ENCODE data around the gene NCOR1. TPM values are rescaled to one million over a fixed set of nuclear protein-coding genes. Genes with fewer than 3 reads are reported as not detected.

The NCOR1 gene
- total and polyA plus RNA-seq, 2 experiments from 2014 or later = 102 to 132 TPM

GRCh38 chr17:16120937-16121336 is 94.4 kb downstream of the NCOR1 start:
- Histone ChIP-seq H3K9me2 (ENCODE audit: insufficient read depth) (no peaks in the 10 kb centered on the region), H4K20me1 (replicated peaks; ENCODE audit: insufficient read depth) (no peaks in the 10 kb centered on the region), H3K79me2 (replicated peaks; ENCODE audit: insufficient read depth) (no peaks in the 10 kb centered on the region), H3F3A (replicated peaks; ENCODE audit: low read depth) (no peaks in the 10 kb centered on the region), H3K4me1 (ENCODE audit: insufficient read depth) (no peaks in the 10 kb centered on the region), H3K27ac (ENCODE audit: low read depth) (no peak overlapping the region), H3K27me3 (ENCODE audit: insufficient read depth) (no peaks in the 10 kb centered on the region), H3K4me2 (no peak overlapping the region), H2AFZ (no peak overlapping the region), H3K4me3 (no peak overlapping the region), H3K36me3 (ENCODE audit: insufficient read depth) (peaks cover 38% of the 10 kb centered on the region)
- H3K27ac Mint-ChIP-seq = no peak overlapping the region
- peaks cover 14% of the 10 kb centered on the region for H3K9me3 Mint-ChIP-seq
- ATAC-seq (no peak), DNase-seq (ENCODE audit: low spot score) (no peak)
- no peak overlapping the region for H3K4me3 Mint-ChIP-seq
- peaks cover 4% of the 10 kb centered on the region for H3K27me3 Mint-ChIP-seq (ENCODE audit: insufficient read depth, low read depth, poor library complexity)
- TF ChIP-seq EZH2phosphoT487 (IDR thresholded peaks at IDR 0.05; ENCODE audit: unreplicated experiment) = no peak
- no peak for TF ChIP-seq CTCF (conservative IDR thresholded peaks at IDR 0.05; ENCODE audit: low read depth in 2 of 2)
- no peak for TF ChIP-seq ZNF331 (CRISPR knock-in tag; IDR thresholded peaks at IDR 0.05; ENCODE audit: low read depth)
- no peak for TF ChIP-seq CREB1 (CRISPR knock-in tag; IDR thresholded peaks at IDR 0.05; ENCODE audit: low read depth)
- no peak for TF ChIP-seq ETS1 (IDR thresholded peaks at IDR 0.05)
- no peak for TF ChIP-seq NANOG (IDR thresholded peaks at IDR 0.05; ENCODE audit: borderline replicate concordance)
- TF ChIP-seq JUNB (IDR thresholded peaks at IDR 0.05; ENCODE audit: unreplicated experiment) = no peak
- no peak for TF ChIP-seq REST (IDR thresholded peaks at IDR 0.05; ENCODE audit: unreplicated experiment)
- TF ChIP-seq POLR2AphosphoS5 (IDR thresholded peaks at IDR 0.05; ENCODE audit: low read depth) = no peak
- TF ChIP-seq ZNF114 (CRISPR knock-in tag; IDR thresholded peaks at IDR 0.05) = no peak
- no peak for TF ChIP-seq ZNF462 (CRISPR knock-in tag; IDR thresholded peaks at IDR 0.05)
- TF ChIP-seq STAT1 (IDR thresholded peaks at IDR 0.05; ENCODE audit: unreplicated experiment) = no peak
- no peak for TF ChIP-seq EZH2 (IDR thresholded peaks at IDR 0.05; ENCODE audit: low read depth, unreplicated experiment)
- no peaks in the 10 kb centered on the region for H3K4me1 Mint-ChIP-seq
- peaks cover 73% of the 10 kb centered on the region for H3K36me3 Mint-ChIP-seq (ENCODE audit: low read depth)

Data from GM23338 (cell line).